ENCODE measurements around the gene DNAJC8. TPM values are rescaled to one million over a fixed set of nuclear protein-coding genes. Genes with fewer than 3 reads are reported as not detected.
A peak's percentile ranks its signal among the peaks of the same experiment; 100 is the strongest.

Gene DNAJC8
- total RNA-seq, 3 donors from 2014 or later (not counting 1 experiment from before 2014, with no cell fraction given) = 85.3 to 85.9 (median 85.4) TPM

GRCh38 chr1:28259934-28260802 is 27.3 kb upstream of the DNAJC8 start:
- H3K27ac Mint-ChIP-seq = peak overlapping the region; percentile 62 to 87
- H3K4me3 Mint-ChIP-seq = peak overlapping the region; percentile 84
- no peaks in the 10 kb centered on the region for H3K27me3 Mint-ChIP-seq (ENCODE audit: low read depth in 2 of 2)
- H3K4me1 Mint-ChIP-seq = peaks cover 44 to 49% of the 10 kb centered on the region in 2 donors
- Histone ChIP-seq H3K27me3 (ENCODE audit: control insufficient read depth, insufficient read depth, low read length) (no peaks in the 10 kb centered on the region), H3K9me3 (ENCODE audit: control insufficient read depth, insufficient read depth, low read length) (no peaks in the 10 kb centered on the region), H3K4me1 (ENCODE audit: control insufficient read depth, insufficient read depth, low read length) (peaks cover 52% of the 10 kb centered on the region), H3K27ac (ENCODE audit: low read length) (no peak overlapping the region), H3K36me3 (ENCODE audit: control insufficient read depth, insufficient read depth, low read length) (no peaks in the 10 kb centered on the region), H3K4me3 (ENCODE audit: low read length) (peak overlapping the region; percentile 75)
- 4% methylated on average over 66 of the region's 66 CpGs for WGBS (ENCODE audit: insufficient coverage)
- ATAC-seq = no peak
- intact Hi-C loops (cut with micrococcal nuclease) = loop anchor here (1.0 to 2.0 kb wide), 3 partner anchors 13 to 69 kb away; partner anchors contain the start of gene MED18
- no peaks in the 10 kb centered on the region for H3K36me3 Mint-ChIP-seq
- TF ChIP-seq CTCF (IDR thresholded peaks at IDR 0.05) = no peak
- H3K9me3 Mint-ChIP-seq = no peaks in the 10 kb centered on the region
- DNase-seq = peak; percentile 32 to 52

GRCh38 chr1:28259252-28259933 is 26.6 kb upstream of the DNAJC8 start, which contains the start of gene SESN2:
Gene SESN2, plus strand, starts transcription at chr1:28259518. Its CDS starts 330 bp downstream, at chr1:28259848.
- Histone ChIP-seq H3K9me3 (ENCODE audit: control insufficient read depth, insufficient read depth, low read length) (no peaks in the 10 kb centered on the region), H3K4me3 (ENCODE audit: low read length) (peak within 1 kb of the TSS; percentile 75), H3K36me3 (ENCODE audit: control insufficient read depth, insufficient read depth, low read length) (no peaks in the 10 kb centered on the region), H3K4me1 (ENCODE audit: control insufficient read depth, insufficient read depth, low read length) (peaks cover 52% of the 10 kb centered on the region), H3K27me3 (ENCODE audit: control insufficient read depth, insufficient read depth, low read length) (no peaks in the 10 kb centered on the region), H3K27ac (ENCODE audit: low read length) (peak within 1 kb of the TSS; percentile 36)
- under 1% methylated on average over 76 of the region's 76 CpGs for WGBS (ENCODE audit: insufficient coverage)
- Mint-ChIP-seq H3K36me3 (no peaks in the 10 kb centered on the region), H3K4me1 (peaks cover 38 to 49% of the 10 kb centered on the region in 2 donors), H3K27me3 (ENCODE audit: low read depth in 2 of 2) (no peaks in the 10 kb centered on the region), H3K9me3 (no peaks in the 10 kb centered on the region), H3K4me3 (peak within 1 kb of the TSS; percentile 84), H3K27ac (peak within 1 kb of the TSS; percentile 62 to 87)
- TF ChIP-seq CTCF (IDR thresholded peaks at IDR 0.05) = no peak
- DNase-seq = peak; percentile 99
- intact Hi-C loops (cut with micrococcal nuclease) = loop anchor here (1.0 to 2.0 kb wide), 3 partner anchors 12 to 69 kb away; partner anchors contain the start of gene MED18
- ATAC-seq = peak; percentile 95 to 98 (median 95)

- ATAC-seq (no peak), DNase-seq (no peak)
- no peaks in the 10 kb centered on the region for H3K9me3 Mint-ChIP-seq
- no peak for TF ChIP-seq CTCF (IDR thresholded peaks at IDR 0.05)
- H3K36me3 ChIP-seq (ENCODE audit: control insufficient read depth, insufficient read depth, low read length) = no peaks in the 10 kb centered on the region
- no peaks in the 10 kb centered on the region for H3K27me3 ChIP-seq (ENCODE audit: control insufficient read depth, insufficient read depth, low read length)
- 20% methylated on average over 12 of the region's 12 CpGs for WGBS (ENCODE audit: insufficient coverage)
- no peak overlapping the region for H3K27ac ChIP-seq (ENCODE audit: low read length)
- peaks cover 52% of the 10 kb centered on the region for H3K4me1 ChIP-seq (ENCODE audit: control insufficient read depth, insufficient read depth, low read length)
- H3K4me1 Mint-ChIP-seq = peaks cover 36 to 49% of the 10 kb centered on the region in 2 donors
- no peaks in the 10 kb centered on the region for H3K36me3 Mint-ChIP-seq
- H3K27me3 Mint-ChIP-seq (ENCODE audit: low read depth in 2 of 2) = no peaks in the 10 kb centered on the region
- intact Hi-C loops (cut with micrococcal nuclease) = loop anchor here (1.0 to 2.0 kb wide), 3 partner anchors 11 to 70 kb away; partner anchors contain the start of gene MED18
- peak overlapping the region; percentile 62 to 87 for H3K27ac Mint-ChIP-seq
- H3K4me3 ChIP-seq (ENCODE audit: low read length) = no peak overlapping the region
- H3K4me3 Mint-ChIP-seq = peak overlapping the region; percentile 84
- H3K9me3 ChIP-seq (ENCODE audit: control insufficient read depth, insufficient read depth, low read length) = no peaks in the 10 kb centered on the region
These were observed 25.9 kb upstream of the DNAJC8 start for GRCh38 chr1:28258628-28259251.

All from natural killer cell (primary cell).